ENCODE results near the gene ZFP36. TPM values are rescaled to one million over a fixed set of nuclear protein-coding genes. Genes with fewer than 3 reads are reported as not detected.
A peak's percentile ranks its signal among the peaks of the same experiment; 100 is the strongest.

ZFP36 gene
- total and polyA plus RNA-seq, 2 donors (not counting 1 experiment from before 2014, with no cell fraction given): 260 to 1,633 TPM

DNA sequence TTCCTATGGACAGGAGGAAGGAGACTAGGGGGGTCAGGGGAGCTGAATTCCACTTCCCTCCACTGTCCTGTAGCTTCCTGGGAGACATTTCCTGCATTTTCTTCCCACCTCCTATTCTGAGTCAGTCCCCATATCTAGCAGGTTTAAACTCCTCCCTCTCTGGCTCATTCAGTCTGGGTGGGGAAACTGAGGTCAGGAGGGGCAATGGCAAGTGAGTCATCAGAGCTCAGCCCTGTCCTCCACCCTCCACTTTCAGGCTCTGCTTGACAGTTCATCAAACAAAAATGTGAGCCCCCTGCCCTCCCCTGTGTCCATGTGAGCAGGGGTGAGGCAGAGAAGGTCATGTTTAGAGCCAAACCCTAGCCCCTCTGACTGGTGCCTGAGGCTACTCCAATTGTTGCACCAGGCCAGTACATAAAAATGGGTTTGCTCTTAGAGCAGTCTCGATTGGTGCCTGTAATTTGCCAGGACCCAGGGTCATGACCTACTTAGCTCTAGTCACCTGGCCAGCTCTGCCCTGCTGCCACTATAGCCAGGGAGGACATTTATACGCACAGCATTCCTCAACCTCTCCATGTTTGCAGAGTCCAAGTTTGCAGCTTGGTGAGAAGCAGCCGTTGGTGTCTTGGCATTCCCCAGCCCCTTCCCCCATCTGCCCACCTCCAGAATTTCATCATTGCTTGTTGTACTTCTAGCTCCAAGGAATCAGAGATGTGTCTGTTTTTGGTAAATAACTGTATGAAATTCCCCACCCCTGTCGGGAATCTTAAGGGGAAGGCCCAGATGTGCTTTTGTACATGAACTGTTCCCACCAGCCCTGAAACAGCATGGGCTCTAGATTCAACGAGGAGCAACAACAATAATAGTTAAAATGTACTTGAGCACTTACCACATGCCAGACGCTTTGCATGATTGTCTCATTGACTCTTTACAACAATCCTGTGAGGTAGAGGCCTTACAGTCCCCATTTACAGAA, 43.7 kb upstream of the ZFP36 start:
- peaks cover 9% of the 10 kb centered on the region for H3K79me2 ChIP-seq (ENCODE audit: control insufficient read depth, insufficient read depth, low read length)
- peaks cover 26 to 36% of the 10 kb centered on the region in 2 donors for H3K4me1 ChIP-seq (ENCODE audit: control insufficient read depth in 2 of 2, insufficient read depth in 2 of 2, low read length in 2 of 2)
- ATAC-seq (ENCODE audit: low read depth): no peak
- H3K9ac ChIP-seq (ENCODE audit: low read length): peak overlapping the region; percentile 40
- DNase-seq: no peak
- H3K4me1 Mint-ChIP-seq: peaks cover 36% of the 10 kb centered on the region
- ChIA-PET POLR2A (interaction anchor here (0.6 to 1.5 kb wide), 3 partner anchors 21 to 64 kb away, joined by 3 to 6 read pairs (median 4); partner anchors contain the start of genes MED29, PAF1 and SAMD4B), CTCF (interaction anchor here (0.5 to 1.7 kb wide), 3 partner anchors 21 to 1182 kb away, joined by 3 to 4 read pairs (median 4); partner anchors contain the start of gene SAMD4B)
- H3K36me3 ChIP-seq (replicated peaks in 1 of 2; ENCODE audit: control extremely low read depth in 1 of 2, control insufficient read depth in 1 of 2, extremely low read depth in 1 of 2, insufficient read depth in 2 of 2, low read length in 1 of 2): peaks cover 0 to 47% of the 10 kb centered on the region in 2 experiments
- H2AFZ ChIP-seq (ENCODE audit: insufficient read depth, low read depth, low read length, poor library complexity, severe bottlenecking): no peak overlapping the region
- H3K4me3 ChIP-seq (ENCODE audit: control extremely low read depth in 1 of 5, extremely low read depth in 1 of 5, insufficient read depth in 1 of 5, low read depth in 2 of 5, low read length in 4 of 5): no peak overlapping the region
- no peaks in the 10 kb centered on the region for H4K20me1 ChIP-seq (ENCODE audit: control insufficient read depth, insufficient read depth, low read length, poor library complexity, severe bottlenecking)
- H3K9me3 ChIP-seq (ENCODE audit: control extremely low read depth in 1 of 3, control insufficient read depth in 2 of 3, insufficient read depth in 1 of 3, low read length in 2 of 3): no peaks in the 10 kb centered on the region
- peak overlapping the region; percentile 96 for H3K27ac Mint-ChIP-seq
- H3K27ac ChIP-seq (ENCODE audit: low read length in 2 of 2): peak overlapping the region; percentile 79 to 85
- 96% methylated on average over 2 of the region's 6 CpGs for WGBS (ENCODE audit: insufficient coverage)
- H3K4me2 ChIP-seq (replicated peaks; ENCODE audit: low read depth, low read length, poor library complexity, severe bottlenecking): peak overlapping the region; percentile 69
- TF ChIP-seq, protein P1, sequence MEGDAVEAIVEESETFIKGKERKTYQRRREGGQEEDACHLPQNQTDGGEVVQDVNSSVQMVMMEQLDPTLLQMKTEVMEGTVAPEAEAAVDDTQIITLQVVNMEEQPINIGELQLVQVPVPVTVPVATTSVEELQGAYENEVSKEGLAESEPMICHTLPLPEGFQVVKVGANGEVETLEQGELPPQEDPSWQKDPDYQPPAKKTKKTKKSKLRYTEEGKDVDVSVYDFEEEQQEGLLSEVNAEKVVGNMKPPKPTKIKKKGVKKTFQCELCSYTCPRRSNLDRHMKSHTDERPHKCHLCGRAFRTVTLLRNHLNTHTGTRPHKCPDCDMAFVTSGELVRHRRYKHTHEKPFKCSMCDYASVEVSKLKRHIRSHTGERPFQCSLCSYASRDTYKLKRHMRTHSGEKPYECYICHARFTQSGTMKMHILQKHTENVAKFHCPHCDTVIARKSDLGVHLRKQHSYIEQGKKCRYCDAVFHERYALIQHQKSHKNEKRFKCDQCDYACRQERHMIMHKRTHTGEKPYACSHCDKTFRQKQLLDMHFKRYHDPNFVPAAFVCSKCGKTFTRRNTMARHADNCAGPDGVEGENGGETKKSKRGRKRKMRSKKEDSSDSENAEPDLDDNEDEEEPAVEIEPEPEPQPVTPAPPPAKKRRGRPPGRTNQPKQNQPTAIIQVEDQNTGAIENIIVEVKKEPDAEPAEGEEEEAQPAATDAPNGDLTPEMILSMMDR (IDR thresholded peaks at IDR 0.05): no peak
- TF ChIP-seq EZH2 (IDR thresholded peaks at IDR 0.05; ENCODE audit: borderline replicate concordance, insufficient read depth, low read depth, low read length, poor library complexity, severe bottlenecking): no peak
- no peaks in the 10 kb centered on the region for H3K9me3 Mint-ChIP-seq (ENCODE audit: insufficient read depth)
- H3K4me3 Mint-ChIP-seq: peak overlapping the region; percentile 70
- intact Hi-C loops (cut with micrococcal nuclease): no loop called here
- H3K27me3 Mint-ChIP-seq: no peaks in the 10 kb centered on the region
- no peaks in the 10 kb centered on the region for H3K27me3 ChIP-seq (replicated peaks in 1 of 4; ENCODE audit: control extremely low read depth in 1 of 4, control insufficient read depth in 3 of 4, insufficient read depth in 4 of 4, low read length in 3 of 4)

Measured in B cell (primary cell).